ENCODE measurements around the gene CPZ.
"Not testable (repeated sequence)": the region's sequence is repeated elsewhere in the genome, so short reads cannot be mapped to it uniquely, and the experiment has no call there.

Gene CPZ

GRCh38 chr4:8556341-8557150 is 36.0 kb upstream of the CPZ start:
- no peak for DNase-seq (ENCODE audit: low read depth, low spot score)

GRCh38 chr4:8557151-8558076 is 35.2 kb upstream of the CPZ start:
- DNase-seq (ENCODE audit: low read depth, low spot score) = no peak

GRCh38 chr4:8558080-8558960 is 34.2 kb upstream of the CPZ start:
- no peak for DNase-seq (ENCODE audit: low read depth, low spot score)

GRCh38 chr4:8559011-8559410 is 33.6 kb upstream of the CPZ start:
- DNase-seq (ENCODE audit: low read depth, low spot score) = no peak

GRCh38 chr4:8559524-8560264 is 32.9 kb upstream of the CPZ start:
- DNase-seq (ENCODE audit: low read depth, low spot score) = no peak

GRCh38 chr4:8560265-8561047 is 32.1 kb upstream of the CPZ start:
- no peak for DNase-seq (ENCODE audit: low read depth, low spot score)

- no peak for DNase-seq (ENCODE audit: low read depth, low spot score)
Observed at GRCh38 chr4:8564595-8564994, 28.0 kb upstream of the CPZ start.

GRCh38 chr4:8568068-8568668 is 24.4 kb upstream of the CPZ start:
- DNase-seq (ENCODE audit: low read depth, low spot score) = no peak

- no peak for DNase-seq (ENCODE audit: low read depth, low spot score)
Observed at GRCh38 chr4:8570201-8570600, 22.4 kb upstream of the CPZ start.

GRCh38 chr4:8571702-8572685 is 20.6 kb upstream of the CPZ start:
- no peak for DNase-seq (ENCODE audit: low read depth, low spot score)

- no peak for DNase-seq (ENCODE audit: low read depth, low spot score)
Observed at GRCh38 chr4:8573266-8573665, 19.3 kb upstream of the CPZ start.

GRCh38 chr4:8574796-8575370 is 17.7 kb upstream of the CPZ start:
- no peak for DNase-seq (ENCODE audit: low read depth, low spot score)

- no peak for DNase-seq (ENCODE audit: low read depth, low spot score)
Observed at GRCh38 chr4:8575457-8575856, 17.1 kb upstream of the CPZ start.

GRCh38 chr4:8576591-8576990 is 16.0 kb upstream of the CPZ start:
- not testable (repeated sequence) for DNase-seq (ENCODE audit: low read depth, low spot score)

- no peak for DNase-seq (ENCODE audit: low read depth, low spot score)
Observed at GRCh38 chr4:8577046-8577445, 15.5 kb upstream of the CPZ start.

GRCh38 chr4:8577972-8578371 is 14.6 kb upstream of the CPZ start:
- DNase-seq (ENCODE audit: low read depth, low spot score) = no peak

- no peak for DNase-seq (ENCODE audit: low read depth, low spot score)
Observed at GRCh38 chr4:8578717-8579116, 13.8 kb upstream of the CPZ start.
